Measurements from ENCODE around the gene OR8B4.
A peak's percentile ranks its signal among the peaks of the same experiment; 100 is the strongest.

The OR8B4 gene

GRCh38 chr11:124424384-124424921 is at the start of gene OR8B4:
Gene OR8B4 (minus strand): TSS chr11:124424871. CDS start chr11:124424871, 0 bp downstream.
- DNase-seq (ENCODE audit: low read depth), result no peak
- no peak within 1 kb of the TSS for H3K4me3 ChIP-seq (ENCODE audit: control insufficient read depth, low read depth, low read length)
- TF ChIP-seq CTCF (conservative IDR thresholded peaks at IDR 0.05; ENCODE audit: control insufficient read depth, insufficient read depth, low read depth, low read length), result no peak

DNA sequence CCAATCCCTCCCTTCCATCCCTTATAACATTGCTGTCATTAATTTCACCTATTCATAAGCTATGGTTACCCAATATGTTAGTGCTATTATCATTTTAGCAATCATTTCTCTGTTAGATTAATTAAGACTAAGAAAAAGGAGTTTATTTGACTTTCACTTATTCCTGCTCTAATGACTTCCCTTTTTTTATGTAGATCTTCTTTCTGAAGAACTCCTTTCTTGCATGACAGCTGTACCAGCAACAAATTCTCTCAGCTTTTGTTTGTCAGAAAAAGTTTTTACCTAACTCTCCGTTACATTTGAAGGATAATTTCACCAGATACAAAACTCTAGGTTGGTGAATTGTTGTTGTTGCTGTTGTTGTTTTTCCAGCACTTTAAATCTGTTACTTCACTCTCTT is 49.4 kb upstream of the OR8B4 start:
- no peak overlapping the region for H3K4me3 ChIP-seq (ENCODE audit: control insufficient read depth, low read depth, low read length)
- DNase-seq (ENCODE audit: low read depth), result no peak
- TF ChIP-seq CTCF (conservative IDR thresholded peaks at IDR 0.05; ENCODE audit: control insufficient read depth, insufficient read depth, low read depth, low read length), result no peak

- no peak for DNase-seq (ENCODE audit: low read depth)
- H3K4me3 ChIP-seq (ENCODE audit: control insufficient read depth, low read depth, low read length), result no peak overlapping the region
- no peak for TF ChIP-seq CTCF (conservative IDR thresholded peaks at IDR 0.05; ENCODE audit: control insufficient read depth, insufficient read depth, low read depth, low read length)
Observed at GRCh38 chr11:124473476-124473875, 48.8 kb upstream of the OR8B4 start.

- no peak overlapping the region for H3K4me3 ChIP-seq (ENCODE audit: control insufficient read depth, low read depth, low read length)
- peak; percentile 10 for DNase-seq (ENCODE audit: low read depth)
- no peak for TF ChIP-seq CTCF (conservative IDR thresholded peaks at IDR 0.05; ENCODE audit: control insufficient read depth, insufficient read depth, low read depth, low read length)
Observed at GRCh38 chr11:124470561-124471227, 46.0 kb upstream of the OR8B4 start.

- peak; percentile 70 for DNase-seq (ENCODE audit: low read depth)
- no peak overlapping the region for H3K4me3 ChIP-seq (ENCODE audit: control insufficient read depth, low read depth, low read length)
Observed at GRCh38 chr11:124467381-124467927, 42.8 kb upstream of the OR8B4 start.

DNA sequence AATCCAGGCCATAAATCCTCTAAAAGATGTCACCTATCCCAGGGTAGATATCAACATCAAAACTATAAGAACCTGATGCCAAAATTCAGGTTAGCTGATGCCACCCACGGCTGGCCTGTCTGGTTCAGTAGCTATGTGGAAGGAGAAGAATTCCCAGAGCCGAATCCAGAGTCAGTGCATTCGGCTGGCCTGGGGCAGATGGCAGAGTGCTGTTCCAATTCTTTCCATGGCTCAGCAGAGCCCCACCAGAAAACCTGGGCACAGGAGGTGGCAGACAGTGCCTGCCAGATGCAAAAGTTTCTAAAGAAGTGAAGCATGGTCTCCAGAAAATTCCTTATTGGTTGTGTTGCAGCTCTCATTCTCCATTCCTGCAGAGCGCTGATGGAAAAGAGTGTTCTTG is 40.7 kb upstream of the OR8B4 start:
- no peak for DNase-seq (ENCODE audit: low read depth)
- no peak overlapping the region for H3K4me3 ChIP-seq (ENCODE audit: control insufficient read depth, low read depth, low read length)
- TF ChIP-seq CTCF (conservative IDR thresholded peaks at IDR 0.05; ENCODE audit: control insufficient read depth, insufficient read depth, low read depth, low read length), result no peak

More at GRCh38 chr11:124467381-124467927, 42.8 kb upstream of the OR8B4 start:
- TF ChIP-seq CTCF (conservative IDR thresholded peaks at IDR 0.05; ENCODE audit: control insufficient read depth, insufficient read depth, low read depth, low read length), result no peak

Data from fibroblast of mammary gland (primary cell).